Left forelimb (tissue), 1 donor: Measurements from ENCODE around the gene IGSF21.
"Not testable (repeated sequence)": the region's sequence is repeated elsewhere in the genome, so short reads cannot be mapped to it uniquely, and the experiment has no call there.

Source experiments
- DNase-seq: peaks from one replicate; pipeline ENCODE4 v3.0.0-alpha.2; 2018; ENCODE audit warnings: low spot score

Gene IGSF21

DNA sequence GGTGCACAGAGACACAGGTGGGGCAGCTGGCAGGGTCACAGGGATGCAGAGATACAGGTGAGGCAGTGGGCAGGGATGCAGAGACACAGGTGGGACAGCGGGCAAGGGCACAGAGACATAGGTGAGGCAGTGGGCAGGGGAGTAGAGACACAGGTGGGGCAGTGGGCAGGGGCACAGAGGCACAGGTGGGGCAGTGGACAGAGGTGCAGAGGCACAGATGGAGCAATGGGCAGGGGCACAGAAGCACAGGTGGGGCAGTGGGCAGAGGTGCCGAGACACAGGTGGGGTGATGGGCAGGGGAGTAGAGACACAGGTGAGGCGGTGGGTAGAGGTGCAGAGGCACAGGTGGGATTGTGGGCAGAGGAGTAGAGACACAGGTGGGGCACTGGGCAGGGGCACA lies 255.8 kb downstream of the IGSF21 start:
- no peak for DNase-seq

DNA sequence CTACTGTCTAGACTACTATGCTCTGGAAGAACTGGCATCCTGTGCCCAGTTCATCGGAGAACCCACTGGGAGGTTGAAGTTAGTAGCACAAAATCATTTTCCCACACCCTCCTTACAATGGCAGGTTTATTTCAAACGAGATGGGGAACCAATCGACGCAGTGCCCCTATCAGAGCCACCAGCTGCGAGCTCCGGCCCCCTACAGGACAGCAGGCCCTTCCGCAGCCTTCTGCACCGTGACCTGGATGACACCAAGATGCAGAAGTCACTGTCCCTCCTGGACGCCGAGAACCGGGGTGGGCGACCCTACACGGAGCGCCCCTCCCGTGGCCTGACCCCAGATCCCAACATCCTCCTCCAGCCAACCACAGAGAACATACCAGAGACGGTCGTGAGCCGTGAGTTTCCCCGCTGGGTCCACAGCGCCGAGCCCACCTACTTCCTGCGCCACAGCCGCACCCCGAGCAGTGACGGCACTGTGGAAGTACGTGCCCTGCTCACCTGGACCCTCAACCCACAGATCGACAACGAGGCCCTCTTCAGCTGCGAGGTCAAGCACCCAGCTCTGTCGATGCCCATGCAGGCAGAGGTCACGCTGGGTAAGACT lies 257.6 kb downstream of the IGSF21 start:
- no peak for DNase-seq

DNA sequence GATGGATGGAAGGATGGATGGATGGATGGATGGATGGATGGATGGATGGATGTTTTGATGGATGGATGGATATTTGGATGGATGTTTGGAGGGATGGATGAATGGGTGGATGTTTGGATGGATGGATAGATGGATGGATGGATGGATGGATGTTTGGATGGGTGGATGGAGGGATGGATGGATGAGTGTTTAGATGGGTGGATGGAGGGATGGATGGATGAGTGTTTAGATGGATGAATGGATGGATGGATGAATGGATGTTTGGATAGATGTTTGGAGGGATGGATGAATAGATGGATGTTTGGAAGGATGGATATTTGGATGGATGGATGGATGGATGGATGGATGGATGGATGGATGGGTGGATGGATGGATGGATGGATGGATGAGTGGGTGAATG lies 264.9 kb downstream of the IGSF21 start:
- not testable (repeated sequence) for DNase-seq

DNA sequence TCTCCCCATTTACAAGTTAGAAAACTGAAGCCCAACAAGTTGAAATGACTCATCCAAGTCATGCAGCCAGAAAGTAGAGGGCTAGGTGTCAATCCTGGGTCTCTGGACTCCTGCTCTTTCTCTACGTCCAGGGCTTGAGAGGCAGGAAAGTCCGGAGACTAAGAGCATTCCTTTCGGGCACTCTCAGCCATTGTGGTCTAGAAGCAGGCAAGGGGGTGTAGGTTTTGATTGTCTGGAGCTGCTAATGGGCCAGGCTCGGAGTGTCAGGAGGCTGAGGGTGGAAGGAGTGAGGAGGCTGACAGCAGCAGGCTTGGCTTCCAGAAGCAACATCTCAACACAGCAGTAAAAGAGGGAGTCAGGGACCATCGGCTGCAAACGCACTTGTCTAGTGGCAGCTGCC lies 265.6 kb downstream of the IGSF21 start:
- no peak for DNase-seq

DNA sequence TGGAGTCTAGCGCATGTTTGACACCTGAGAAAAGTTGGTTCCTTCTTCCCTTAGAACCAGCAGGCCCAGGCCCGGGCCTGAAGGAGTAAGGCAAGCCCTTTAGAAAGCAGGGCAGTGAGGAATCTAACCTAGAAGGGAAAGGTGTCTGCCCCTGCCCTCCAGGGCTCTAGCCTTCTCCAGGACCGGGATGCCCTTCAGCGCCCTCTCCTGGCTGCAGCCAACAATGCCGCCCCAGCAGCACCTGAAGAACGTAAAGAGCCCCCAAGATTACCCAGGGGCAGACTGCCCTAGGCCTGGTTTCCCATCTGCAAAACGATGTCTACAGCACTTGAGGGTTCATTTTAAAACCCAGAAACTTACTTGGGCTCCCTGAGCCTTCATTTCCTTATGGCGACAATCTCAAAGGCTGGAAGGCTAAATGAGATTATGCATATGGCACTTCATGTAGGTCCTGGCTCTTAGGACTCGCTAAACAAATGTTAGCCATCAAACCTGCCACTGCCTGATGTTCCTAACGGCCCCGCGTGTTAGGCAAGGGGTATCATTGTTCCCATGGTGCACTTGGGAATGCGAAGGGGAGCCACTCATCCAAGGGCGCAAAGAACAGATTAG lies 266.4 kb downstream of the IGSF21 start:
- no peak for DNase-seq

DNA sequence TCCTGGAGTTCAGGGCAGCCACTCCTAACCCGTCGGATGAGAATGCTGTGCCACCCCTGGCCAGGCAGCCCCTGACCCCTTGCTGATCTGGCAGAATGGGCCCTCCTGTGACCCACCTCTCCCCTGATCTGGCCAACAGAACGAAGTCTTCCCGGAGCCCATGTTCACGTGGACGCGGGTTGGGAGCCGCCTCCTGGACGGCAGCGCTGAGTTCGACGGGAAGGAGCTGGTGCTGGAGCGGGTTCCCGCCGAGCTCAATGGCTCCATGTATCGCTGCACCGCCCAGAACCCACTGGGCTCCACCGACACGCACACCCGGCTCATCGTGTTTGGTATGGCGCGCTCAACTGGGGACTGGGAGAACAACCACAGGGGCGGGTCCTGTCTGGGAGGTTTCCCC lies 269.1 kb downstream of the IGSF21 start:
- DNase-seq = no peak

DNA sequence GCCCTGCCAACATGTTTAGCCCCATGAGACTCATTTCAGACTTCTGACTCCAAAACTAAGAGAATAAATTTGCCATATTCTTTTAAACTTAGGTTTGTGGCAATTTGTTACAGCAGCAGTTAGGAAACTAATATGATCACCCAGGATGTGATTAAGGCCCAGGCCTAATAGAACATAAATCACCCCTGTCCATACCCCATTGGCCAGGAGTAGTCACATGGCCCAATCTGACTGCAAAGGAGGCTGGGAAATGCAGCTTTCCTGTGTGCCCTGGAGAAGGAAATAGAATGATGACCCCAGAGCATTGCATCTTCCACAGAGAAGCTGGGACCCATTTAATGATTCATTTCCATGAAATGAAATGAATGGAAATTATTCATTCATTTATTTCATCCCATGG lies 272.7 kb downstream of the IGSF21 start:
- DNase-seq = no peak

DNA sequence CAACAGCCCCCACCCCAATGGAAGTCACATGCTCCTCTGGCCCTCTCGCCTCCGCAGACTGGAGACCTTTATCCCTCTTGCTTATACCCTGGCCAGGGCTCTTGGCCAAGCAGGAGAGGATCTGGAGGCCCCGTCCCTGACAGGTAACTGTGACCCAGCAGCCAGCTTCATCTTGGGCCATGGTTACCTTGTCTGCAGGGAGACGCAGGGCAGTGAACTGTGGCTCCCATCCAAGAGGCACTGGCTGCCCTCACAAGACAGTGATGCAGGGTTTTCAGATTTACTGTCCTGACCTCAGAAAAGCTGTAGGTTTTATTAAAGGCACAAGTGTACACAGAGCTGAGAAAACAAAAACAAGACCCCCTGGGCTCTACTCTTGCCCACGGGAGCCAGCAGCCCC lies 276.5 kb downstream of the IGSF21 start:
- DNase-seq = no peak

DNA sequence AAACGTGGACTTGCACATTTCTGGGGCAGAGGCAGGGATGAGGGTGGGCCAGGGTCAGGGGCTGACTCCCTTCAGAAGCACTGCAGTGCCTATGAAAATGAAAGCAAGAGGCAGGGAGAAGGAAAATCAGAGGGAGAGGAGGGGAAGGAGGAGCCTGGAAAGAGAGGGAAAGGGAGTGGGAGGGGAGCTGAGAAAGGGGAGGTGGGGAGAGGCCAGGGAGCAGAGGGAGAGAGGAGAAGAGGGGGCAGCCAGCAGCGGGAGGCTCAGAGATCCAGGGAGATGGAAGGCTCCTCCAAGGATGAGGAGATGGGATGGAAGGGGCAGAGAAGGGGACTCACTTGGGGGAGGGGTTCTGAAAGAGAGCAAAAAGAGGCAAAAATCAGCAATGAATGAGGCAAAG lies 276.9 kb downstream of the IGSF21 start:
- no peak for DNase-seq

DNA sequence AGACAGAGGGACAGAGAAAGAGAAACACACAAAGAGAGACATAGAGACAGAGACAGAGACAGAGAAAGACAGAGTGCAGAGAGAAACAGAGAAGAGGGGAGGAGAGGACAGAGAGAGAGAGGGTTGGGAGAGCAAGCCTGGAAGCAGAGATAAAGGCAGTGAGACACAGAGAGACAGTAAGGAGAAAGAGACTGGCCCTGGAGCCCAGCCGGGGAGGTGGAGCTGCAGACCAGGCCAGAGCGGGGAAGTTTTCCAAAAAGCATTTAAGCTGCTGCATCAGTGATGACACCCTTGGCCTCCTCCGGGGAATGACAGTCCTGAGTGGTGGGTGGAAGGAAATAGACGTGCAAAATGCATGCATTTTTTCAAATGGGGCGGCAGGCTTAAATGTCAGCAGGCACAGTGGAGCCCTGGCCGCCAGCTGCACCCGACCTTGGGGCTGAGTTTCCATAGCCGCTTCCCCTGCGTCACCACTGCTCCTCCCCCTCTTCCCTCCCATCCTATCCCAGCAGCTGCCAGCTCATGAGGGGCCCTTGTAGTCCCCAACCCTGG lies 277.7 kb downstream of the IGSF21 start:
- peak; percentile 82 for DNase-seq

DNA sequence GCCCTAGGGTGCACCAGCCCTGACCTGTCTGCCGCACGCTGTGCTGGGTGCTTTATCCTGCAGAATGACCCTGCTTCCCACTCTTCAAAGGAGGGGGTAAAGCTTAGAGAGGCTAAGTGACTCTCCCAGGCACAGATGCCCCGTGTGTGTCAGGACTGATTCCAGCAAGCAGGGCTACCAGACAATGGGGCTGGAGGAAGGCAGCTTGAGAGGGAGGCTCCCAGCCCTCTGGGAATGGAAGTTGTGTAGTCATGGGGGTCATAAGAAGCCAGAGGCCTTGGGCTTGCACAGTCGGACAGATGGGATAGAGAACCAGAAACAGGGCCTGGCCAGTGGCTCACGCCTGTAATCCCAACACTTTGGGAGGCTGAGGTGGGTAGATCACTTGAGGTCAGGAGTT lies 279.0 kb downstream of the IGSF21 start:
- DNase-seq = no peak

DNA sequence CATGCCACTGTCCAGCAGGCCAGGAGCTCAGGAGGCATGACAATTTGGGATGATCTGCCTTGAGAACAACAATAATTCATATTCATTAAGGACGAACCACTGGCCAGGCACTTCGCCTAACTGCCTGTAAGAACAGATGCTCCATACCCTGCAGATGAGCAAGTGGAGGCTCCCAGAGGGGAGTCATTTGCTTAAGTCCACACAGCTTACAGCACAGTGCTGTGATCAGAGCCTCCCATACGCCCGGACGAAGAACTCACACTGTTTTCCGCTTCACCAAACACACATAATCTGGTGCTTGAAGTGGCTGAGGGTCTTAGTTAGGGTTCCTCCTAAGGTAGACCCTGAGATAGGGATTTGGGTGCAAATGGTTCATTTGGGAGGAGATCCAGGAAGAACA lies 279.7 kb downstream of the IGSF21 start:
- DNase-seq = no peak

DNA sequence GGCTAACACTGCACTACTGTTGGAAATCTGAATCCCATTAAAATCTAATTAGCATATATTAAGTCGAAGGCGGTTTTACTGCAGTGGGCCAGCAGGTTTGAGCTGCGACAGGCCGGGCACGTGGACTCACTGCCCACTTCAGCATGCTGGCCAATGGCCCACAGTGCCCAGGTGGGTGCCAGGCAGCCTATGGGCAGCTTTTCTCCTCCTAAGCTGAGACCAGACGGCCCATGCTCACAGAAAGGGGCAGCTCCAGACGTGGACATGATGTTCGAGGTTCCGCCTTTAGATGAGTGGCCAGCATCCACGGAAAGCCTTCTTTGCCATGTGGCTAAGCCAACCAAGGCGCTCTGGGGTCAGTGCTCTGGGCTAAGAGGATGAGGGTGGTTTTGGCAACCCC lies 283.4 kb downstream of the IGSF21 start:
- DNase-seq = no peak

DNA sequence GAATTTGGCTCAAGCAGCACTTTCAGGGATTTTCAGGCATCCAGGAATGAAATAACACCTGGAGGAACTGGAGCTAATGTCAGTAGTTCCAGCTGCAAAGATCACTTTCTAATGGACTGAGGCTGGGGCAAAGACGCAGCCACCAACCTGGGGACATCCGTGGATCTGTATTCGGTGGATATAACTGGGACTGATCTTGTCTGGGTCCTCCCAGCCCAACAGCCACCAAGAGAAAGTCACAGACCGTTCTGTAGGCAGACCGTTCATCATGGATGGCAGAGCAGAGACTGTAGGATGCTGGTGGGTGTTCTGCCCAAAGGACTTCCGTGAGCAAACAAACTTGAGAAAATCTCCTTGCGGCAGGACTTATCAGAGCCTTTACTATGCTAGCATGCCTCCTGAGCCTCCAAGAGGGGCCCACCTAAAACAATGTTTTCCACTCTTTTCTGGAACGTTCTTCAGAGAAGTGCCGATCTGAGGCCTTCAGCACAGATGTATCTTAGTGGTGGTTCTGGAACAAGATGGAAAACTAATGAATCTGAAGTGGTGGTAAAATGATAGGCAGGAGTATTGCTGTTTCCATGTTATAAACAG lies 287.1 kb downstream of the IGSF21 start:
- DNase-seq = no peak

DNA sequence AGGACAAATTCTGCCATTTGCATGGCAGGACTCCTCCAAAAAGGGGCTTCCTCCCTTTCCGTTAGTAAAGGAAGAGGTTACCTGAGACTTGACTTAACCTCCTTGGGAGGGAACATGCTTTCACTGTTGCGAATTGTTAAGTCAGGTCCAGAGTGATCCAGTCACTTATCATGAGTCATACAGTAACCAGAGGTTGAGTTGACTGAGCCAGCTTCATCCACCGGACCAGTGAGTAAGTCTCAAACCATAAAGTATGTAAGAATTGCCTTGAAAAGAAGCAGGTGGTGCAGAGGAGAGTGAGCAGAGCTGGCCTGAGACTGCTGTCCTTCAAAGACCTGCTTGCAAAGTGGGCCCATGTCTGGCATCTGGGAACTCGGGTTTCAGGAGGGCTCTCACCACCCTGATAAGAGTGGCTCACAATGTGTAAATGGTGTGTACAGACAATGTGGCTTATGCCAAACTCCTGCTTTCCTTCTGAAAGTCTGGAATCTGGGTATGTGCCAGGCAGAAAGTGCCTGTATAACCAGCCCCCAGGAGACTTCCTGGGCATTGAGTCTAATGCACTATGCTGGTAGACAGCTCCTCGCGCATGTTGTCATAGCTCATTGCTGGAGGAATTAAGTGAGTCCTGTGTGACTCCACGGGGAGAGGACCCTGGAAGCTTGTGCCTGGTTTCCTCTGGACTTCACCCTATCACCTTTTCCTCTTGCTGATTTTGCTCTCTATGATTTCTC lies 288.8 kb downstream of the IGSF21 start:
- no peak for DNase-seq

DNA sequence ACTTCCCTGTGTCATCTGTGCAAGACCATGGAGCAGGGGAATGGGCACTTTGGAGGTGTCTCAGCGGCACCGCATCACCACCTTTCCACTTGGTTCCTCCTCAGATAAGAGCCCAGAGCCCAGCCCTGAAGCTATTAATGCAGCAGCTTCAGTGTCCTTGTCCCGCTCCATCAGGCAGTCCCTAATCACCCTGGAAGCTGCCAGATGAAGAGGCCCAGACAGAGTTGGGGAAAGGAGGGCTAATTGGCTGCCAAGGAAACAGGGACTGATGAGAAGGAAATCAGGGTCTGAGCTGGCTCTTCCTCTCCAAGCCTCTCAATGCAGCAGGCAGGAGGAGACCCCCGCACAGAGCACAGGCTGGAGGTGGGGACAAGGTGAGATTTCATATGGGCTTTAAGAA lies 290.0 kb downstream of the IGSF21 start:
- no peak for DNase-seq

DNA sequence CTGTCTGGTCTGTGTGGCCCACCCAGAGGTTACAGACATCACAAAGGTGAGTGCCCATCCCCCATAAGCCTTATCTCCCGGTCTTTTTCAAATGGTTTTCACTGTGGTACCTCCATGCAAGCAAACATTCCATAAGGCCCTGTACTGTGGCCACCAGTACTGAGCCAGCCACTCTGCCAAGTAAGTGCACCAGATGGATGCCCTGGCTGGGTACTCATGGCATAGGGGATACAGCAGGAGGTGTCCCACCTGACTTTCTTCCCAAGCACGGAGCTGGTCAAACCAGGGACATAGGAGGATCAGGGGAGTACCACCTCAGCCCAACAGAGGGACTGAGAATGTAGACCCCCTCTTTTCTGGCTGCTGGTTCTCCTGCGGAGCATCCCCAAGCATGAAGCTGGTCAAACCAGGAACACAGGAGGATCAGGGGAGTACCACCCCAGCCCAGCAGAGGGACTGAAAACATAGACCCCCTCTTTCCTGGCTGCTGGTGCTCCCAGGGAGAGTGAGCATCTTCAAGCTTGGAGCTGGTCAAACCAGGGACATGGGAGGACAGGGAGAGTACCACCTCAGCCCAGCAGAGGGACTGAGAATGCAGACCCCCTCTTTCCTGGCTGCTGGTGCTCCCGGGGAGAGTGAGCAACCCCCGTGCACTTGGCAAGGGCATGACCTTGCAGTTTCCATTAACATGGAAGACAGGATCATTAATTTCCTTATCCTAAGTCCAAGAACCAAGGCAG lies 291.4 kb downstream of the IGSF21 start:
- no peak for DNase-seq

DNA sequence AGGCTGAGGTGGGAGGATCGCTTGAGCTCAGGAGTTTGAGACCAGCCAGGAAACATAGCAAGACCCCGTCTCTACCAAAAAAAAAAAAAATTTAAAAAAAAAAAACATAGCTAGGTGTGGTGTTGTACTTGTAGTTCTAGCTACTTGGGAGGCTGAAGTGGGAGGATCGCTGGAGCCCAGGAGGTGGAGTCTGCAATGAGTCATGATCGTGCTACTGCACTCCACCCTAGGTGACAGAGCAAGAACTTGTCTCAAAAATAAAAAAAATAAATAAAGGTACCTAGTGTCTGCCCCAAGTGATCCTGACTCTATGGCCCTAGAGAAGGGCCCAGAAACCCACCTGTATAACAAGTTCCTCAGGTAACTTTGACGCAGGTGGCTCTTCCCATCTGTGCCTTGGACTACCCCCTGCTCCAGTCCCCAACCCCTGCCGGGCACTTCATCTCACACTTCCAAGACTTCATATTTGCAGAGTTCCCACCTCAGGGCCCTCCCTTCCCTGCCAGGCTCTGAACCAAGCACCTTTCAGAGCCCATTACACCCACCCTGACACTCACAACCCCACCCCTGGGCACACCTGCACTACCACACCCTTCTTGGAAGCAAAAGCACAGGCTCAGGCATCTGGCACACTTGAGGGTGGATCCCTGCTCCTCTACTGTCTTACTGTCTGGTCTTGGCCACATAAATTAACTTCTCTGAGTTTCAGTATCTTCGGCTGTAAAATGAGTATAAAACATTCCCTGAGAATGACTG lies 292.9 kb downstream of the IGSF21 start:
- DNase-seq = no peak

DNA sequence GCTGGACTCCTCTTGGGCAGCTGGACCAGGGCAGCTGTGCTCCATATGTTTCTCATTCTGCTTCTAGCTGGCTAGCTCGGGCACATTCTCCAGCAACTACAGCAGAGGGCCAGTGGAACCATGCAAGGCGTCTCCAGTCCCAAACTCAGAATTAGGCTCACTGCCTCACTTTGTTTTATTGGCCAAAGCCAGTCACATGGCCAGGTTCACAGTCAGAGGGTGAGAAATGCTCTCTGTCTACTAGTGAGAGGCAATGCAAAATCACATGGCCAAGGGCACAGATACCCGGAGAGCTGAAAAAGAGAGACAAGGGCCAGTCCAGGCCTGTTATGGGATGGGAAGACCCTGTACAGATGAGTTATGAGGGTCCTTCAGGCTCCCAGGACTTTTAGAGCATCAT lies 294.3 kb downstream of the IGSF21 start:
- DNase-seq = no peak

DNA sequence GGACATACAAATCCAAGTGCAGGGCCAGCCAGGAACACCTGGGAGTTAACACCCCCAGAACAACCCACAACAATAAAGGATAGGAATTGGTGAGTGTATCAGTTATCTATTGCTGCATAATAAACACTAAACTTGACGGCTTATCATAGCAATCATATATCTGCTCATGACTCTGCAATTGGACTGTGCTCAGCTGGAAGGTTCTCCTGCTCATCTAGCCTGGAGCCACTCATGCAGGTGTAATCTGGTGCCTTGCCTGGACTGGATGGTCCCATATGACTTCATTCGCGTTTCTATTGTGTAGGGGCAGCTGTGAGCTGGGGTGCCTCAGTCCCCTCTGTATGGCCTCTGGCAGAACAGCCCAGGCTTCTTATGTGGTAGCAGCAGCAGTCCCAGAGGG lies 296.9 kb downstream of the IGSF21 start:
- peak; percentile 8 for DNase-seq
